Measurements from ENCODE around the gene RXRA.

Gene RXRA

GRCh38 chr9:134370638-134371037, 44.4 kb downstream of the RXRA start:
- TF ChIP-seq, protein P1, sequence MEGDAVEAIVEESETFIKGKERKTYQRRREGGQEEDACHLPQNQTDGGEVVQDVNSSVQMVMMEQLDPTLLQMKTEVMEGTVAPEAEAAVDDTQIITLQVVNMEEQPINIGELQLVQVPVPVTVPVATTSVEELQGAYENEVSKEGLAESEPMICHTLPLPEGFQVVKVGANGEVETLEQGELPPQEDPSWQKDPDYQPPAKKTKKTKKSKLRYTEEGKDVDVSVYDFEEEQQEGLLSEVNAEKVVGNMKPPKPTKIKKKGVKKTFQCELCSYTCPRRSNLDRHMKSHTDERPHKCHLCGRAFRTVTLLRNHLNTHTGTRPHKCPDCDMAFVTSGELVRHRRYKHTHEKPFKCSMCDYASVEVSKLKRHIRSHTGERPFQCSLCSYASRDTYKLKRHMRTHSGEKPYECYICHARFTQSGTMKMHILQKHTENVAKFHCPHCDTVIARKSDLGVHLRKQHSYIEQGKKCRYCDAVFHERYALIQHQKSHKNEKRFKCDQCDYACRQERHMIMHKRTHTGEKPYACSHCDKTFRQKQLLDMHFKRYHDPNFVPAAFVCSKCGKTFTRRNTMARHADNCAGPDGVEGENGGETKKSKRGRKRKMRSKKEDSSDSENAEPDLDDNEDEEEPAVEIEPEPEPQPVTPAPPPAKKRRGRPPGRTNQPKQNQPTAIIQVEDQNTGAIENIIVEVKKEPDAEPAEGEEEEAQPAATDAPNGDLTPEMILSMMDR (conservative IDR thresholded peaks at IDR 0.05; ENCODE audit: low read length), result no peak
- no peak for DNase-seq (ENCODE audit: low read depth)
- no peak overlapping the region for H3K4me3 ChIP-seq (ENCODE audit: low read length)

- DNase-seq (ENCODE audit: low read depth), result peak; percentile 32
- TF ChIP-seq, protein P1 (conservative IDR thresholded peaks at IDR 0.05; ENCODE audit: low read length), result no peak
- no peak overlapping the region for H3K4me3 ChIP-seq (ENCODE audit: low read length)
Observed at GRCh38 chr9:134371731-134372130, 45.5 kb downstream of the RXRA start.

DNA sequence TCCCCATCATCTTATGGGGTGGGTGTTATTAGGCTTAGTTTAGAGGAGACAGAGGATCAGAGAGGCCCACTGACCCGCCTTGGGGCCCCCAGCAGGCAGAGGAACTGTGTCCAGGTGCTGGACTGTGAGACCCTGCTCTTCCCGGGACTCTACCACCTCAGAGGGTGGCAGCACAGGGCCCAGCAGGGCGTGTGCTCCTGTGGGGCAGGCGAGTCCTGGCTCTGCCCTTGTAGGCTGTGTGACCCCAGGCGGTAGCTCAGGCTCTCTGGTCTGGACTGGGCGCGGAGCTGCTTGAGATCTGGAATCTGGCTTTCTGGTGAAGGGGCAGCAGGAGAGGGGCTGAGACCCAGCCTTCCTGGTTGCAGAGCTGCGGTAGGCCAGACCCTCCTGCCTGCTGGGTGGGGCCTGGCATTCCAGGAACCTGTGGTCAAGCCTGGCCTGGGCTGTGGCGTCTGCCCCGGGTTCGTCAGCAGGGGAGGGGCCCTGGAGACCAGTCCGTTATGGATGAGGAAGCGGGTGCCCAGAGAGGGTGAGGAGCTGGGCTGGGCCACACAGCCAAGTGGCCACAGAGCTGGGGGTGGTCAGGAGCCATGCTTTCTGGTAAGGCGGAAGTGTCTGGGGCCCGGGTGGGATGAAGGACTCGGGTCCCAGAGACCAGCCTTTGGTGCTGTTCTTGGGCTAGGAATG, 46.5 kb downstream of the RXRA start:
- no peak overlapping the region for H3K4me3 ChIP-seq (ENCODE audit: low read length)
- DNase-seq (ENCODE audit: low read depth), result peak; percentile 50
- TF ChIP-seq, protein P1 (conservative IDR thresholded peaks at IDR 0.05; ENCODE audit: low read length), result no peak

- TF ChIP-seq, protein P1 (conservative IDR thresholded peaks at IDR 0.05; ENCODE audit: low read length), result no peak
- no peak for DNase-seq (ENCODE audit: low read depth)
- H3K4me3 ChIP-seq (ENCODE audit: low read length), result no peak overlapping the region
Observed at GRCh38 chr9:134373269-134373668, 47.0 kb downstream of the RXRA start.

DNA sequence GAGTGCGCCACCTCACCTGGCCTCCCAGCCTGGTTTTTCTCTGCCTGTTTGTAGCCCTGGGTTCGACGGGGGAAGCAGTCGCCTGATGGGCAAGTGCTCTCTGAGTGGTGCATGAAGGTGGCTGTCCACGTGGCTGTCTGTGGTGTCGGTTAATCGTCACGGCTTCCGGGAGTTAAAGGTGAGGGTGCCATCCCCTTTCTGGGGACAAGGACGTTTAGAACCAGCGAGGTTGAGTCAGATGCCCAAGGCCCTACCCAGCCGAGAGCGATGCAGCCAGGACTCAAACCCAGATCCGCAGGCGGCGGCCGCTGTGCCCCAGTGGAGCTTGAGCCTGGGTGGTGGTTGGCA, 47.7 kb downstream of the RXRA start:
- no peak overlapping the region for H3K4me3 ChIP-seq (ENCODE audit: low read length)
- DNase-seq (ENCODE audit: low read depth), result no peak
- TF ChIP-seq, protein P1 (conservative IDR thresholded peaks at IDR 0.05; ENCODE audit: low read length), result no peak

DNA sequence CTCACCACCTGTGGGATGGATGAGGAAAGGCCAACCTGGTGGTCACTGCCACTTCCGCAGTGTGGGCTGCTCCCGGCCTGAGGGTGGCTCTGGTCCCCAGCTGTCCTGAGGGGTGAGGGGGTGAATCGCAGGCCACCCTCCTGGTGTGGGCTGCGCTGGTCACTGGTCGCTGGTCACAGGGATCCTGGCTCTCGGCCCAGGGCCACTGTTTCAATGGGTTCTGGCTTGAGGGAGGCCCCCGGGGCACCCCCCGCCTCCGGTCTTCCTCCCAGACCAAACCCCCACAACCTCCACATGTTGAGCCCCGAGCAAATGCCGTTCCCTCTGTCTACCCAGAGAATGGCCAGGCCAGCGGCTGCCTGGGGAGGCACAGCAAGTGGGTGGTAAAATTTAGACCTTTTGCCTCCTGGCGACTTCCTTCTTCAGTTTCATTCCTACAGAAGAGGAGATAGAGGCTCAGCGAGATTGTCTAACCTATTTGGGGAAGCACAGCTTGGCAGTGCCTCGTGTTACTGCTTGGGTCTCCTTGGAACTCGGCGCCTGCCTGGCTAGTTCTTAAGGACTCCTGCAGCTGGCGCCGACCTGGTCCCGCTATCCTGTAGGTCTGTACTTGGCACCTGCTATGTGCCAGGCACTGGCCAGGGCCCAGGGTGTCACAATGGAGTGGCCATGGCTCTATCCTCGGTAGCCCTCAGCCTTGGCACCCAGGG, 48.2 kb downstream of the RXRA start:
- TF ChIP-seq, protein P1 (conservative IDR thresholded peaks at IDR 0.05; ENCODE audit: low read length), result no peak
- H3K4me3 ChIP-seq (ENCODE audit: low read length), result no peak overlapping the region
- DNase-seq (ENCODE audit: low read depth), result no peak

- TF ChIP-seq, protein P1 (conservative IDR thresholded peaks at IDR 0.05; ENCODE audit: low read length), result no peak
- peak; percentile 32 for DNase-seq (ENCODE audit: low read depth)
- H3K4me3 ChIP-seq (ENCODE audit: low read length), result no peak overlapping the region
Observed at GRCh38 chr9:134375011-134375390, 48.7 kb downstream of the RXRA start.
